ENCODE data around the gene PARD3.

GRCh38 chr10:34808336-34808735 lies 6.8 kb downstream of the PARD3 start:
- TF ChIP-seq CTCF (conservative IDR thresholded peaks at IDR 0.05; ENCODE audit: low read length) (no peak), EZH2phosphoT487 (IDR thresholded peaks at IDR 0.05; ENCODE audit: borderline replicate concordance) (no peak)

Measured in Loucy (cell line).